EH (cell line): ENCODE measurements around the gene USO1.
"Not testable (repeated sequence)": the region's sequence is repeated elsewhere in the genome, so short reads cannot be mapped to it uniquely, and the experiment has no call there.

Source experiments
- DNase-seq: peaks from one replicate; pipeline ENCODE4 v3.0.0-alpha.2; 2015; ENCODE audit warnings: low read depth

The USO1 gene

DNA sequence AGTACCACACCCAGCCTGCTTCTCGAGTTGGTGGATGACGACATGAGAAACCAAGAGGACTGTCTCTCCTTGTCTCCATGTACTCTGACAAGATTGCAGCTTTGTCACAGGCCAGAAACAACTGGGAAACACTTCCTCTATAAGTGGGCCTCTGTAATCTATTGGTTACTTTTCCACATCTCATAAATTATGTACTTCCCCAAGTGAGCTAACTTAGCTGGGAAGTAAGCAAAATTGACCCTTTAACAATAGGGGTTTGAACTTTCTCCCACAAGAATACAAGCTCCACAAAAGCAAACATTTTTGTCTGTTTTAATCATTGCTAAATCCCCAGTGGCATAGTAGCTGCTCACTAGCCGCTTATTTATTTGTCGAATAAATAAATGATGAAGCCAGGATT, 14.1 kb upstream of the USO1 start:
- DNase-seq = no peak

DNA sequence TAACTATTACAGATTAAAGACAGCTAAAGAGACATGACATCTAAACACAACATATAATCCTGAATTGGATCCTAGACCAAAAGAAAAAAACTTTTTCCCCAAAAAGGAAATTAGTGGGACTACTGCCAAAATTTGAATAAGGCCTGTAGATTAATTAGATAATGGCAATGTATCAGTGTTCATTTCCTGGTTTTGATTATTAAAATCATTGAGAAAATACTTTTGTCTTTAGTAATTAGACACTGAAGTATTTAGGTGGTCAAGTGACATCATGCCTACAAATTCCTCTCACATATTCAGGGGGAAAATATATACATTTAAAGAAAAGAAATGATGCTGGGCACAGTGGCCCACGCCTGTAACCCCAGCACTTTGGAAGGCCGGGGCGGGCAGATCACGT, 10.4 kb upstream of the USO1 start:
- peak; percentile 31 for DNase-seq

GRCh38 chr4:75714704-75715103, 9.7 kb upstream of the USO1 start:
- DNase-seq = peak; percentile 39

- peak; percentile 73 for DNase-seq
Measured at GRCh38 chr4:75715105-75715799, 9.1 kb upstream of the USO1 start.

- not testable (repeated sequence) for DNase-seq
Measured at GRCh38 chr4:75716054-75716453, 8.3 kb upstream of the USO1 start.

- no peak for DNase-seq
Measured at GRCh38 chr4:75717408-75717807, 7.0 kb upstream of the USO1 start.

DNA sequence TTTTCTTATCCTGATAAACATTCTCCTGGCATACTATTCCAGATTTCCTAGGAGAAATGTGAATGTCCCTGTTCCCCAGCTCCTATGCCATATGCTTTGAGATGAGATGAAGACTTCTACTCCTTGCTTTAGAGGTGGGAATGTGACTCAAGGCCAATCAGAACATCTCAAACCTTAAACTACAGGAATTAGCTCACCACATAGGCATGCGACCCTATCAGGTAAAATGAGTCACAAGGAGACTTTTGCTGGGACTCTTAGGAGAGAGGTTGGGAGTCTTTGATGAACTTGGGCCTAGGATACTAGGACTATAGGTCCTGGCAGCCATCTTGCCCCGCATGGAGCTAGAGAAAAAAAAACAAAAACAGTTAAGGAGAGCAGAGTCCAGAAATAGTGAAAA, 5.8 kb upstream of the USO1 start:
- no peak for DNase-seq

DNA sequence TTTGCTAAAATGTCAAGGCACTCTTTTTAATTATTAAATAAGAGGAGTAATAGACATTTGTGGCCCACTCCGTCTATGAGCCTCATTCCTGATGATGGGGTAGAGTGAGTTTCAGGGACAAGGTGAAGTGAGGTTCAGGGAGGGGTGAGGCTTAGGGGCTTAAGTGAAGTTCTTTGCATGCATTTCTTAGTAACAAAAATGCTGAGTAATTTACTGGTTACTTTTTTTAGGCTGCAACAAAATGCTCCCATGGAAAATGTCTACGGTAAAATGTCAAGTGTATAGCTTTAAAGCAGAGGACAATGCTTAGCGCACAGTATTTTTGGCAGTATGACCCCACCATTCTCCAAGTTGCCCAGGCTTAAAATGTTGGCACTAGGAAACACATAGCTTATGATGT, 2.0 kb upstream of the USO1 start:
- no peak for DNase-seq

- peak; percentile 61 for DNase-seq
Measured at GRCh38 chr4:75723163-75724065, 963 bp upstream of the USO1 start.

DNA sequence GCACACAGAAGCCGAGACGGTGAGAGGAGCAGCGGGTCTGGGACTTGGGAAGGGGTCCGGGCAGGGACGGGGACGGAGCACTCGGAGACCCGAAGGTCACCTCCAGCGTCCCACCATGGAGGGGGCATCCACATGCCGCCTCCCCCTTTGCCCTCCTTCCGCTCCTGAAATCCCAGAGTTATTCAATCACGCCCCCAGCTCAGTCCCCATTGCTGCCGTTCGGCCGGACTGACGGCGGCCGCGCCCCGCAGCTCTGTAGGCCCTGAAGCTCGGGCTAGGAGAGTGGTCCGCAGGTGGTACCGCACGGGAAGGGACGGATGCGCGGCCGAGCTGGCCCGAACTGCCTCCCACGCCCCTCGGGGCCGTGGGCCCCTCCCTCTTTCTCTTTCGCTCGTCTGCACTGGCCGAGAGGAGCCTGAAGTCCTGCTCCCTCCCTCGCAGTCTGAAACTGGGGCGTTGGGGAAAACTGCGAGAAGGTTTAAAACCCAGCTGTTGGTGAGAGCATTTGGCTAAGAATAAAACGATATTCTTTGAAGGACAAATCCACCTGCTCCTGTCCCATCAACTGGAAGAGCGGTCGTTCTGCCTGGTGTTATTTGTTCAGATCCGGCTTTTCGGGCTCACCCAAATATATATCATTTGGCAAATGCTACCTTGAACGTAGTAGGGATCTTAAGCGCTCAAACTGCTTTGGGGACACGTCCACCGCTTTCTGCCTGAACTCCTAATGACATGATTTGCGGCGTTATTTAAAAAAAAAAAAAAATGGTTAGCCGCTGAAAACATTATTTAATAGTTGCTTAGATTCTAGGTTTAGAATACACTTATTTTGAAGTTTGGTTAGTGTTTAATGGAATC, 719 bp downstream of the USO1 start:
- peak; percentile 84 for DNase-seq

- not testable (repeated sequence) for DNase-seq
Measured at GRCh38 chr4:75725942-75726538, 1.7 kb downstream of the USO1 start.

DNA sequence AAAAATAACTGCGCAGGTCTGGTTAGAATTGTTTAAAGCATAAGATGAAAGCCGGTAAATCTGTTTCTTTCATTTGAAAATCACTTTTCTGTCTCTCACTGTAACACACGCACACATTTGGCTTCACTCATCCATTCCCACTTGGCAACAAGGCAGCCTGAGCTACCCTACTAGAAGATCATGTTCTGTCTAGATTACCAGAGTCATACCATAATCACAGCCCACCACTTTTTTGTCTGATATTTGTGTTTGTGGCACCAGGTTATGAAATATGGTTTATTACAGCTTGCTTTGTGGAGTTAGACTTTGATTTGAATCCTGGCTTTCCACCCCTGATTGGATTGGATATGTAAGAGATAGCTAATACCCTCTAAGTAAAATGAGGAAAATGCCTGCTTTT, 2.2 kb downstream of the USO1 start:
- no peak for DNase-seq

- DNase-seq = no peak
Measured at GRCh38 chr4:75727073-75727472, 2.7 kb downstream of the USO1 start.

DNA sequence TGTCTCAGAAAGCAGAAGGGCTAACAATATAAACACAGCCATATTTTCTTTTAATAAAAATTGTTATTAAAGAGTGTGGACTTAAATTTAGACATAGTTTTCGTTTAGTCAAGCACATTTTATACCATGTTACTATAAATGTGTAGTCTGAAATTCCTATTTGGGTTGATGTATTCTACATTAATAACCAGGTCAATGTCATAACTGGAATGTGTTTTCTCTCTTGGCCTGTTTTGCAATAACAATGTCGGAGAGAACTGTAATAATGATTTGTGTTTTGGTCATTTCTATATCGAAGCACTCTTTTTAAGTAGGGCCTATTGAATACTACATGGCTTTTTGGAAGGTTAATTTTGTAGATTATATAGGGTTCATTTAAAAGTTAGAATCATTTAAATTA, 5.5 kb downstream of the USO1 start:
- no peak for DNase-seq

DNA sequence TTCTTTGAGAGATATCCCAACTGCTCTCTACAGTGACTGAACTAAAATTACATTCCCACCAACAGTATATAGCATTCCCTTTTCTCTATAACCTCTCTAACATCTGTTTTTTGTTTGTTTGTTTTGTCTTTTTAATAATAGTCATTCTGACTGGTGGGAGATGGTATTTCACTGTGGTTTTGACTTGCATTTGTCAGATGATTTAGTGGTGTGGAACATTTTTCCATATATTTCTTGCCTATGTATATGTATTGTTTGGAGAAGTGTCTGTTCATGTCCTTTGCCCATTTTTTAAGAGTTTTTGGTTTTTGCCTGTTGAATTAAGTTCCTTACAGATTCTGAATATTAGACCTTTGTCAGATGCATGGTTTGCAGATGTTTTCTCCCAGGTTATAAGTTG, 9.0 kb downstream of the USO1 start:
- DNase-seq = peak; percentile 62

DNA sequence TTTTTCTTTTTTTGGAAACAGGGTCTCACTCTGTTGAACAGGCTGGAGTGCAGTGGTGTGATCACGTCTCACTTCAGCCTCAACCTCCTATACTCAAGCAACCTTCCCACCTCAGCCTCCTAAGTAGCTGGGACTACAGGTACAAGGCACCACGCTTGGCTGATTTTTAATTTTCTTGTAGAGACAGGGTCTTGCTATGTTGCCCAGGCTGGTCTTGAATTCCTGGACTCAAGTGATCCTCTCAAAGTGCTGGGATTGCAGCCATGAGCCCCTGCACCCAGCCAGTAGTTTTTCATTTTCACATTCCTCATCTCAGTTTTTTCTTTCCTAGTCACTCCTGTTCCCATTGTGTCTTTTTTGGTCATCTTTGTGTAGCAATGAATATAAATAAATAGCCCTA, 11.1 kb downstream of the USO1 start:
- no peak for DNase-seq

GRCh38 chr4:75736862-75737261, 12.5 kb downstream of the USO1 start:
- DNase-seq = no peak

DNA sequence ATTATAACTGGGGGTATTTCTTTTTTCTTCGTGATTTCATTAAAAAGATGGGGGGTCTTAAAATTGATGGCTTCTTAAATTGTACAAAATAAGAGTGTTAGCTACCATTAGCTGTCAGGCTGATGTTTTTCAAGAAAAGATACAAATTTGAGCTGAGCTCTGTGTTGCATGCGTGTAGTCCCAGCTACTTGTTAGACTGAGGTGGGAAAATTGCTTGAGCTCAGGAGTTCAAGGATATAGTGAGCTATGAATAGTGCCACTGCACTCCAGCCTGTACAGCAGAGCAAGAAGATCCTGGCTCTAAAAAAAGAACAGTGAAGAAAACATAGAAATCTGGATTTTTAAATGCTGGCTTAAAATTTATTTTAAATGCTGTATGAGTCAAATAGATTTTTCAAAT, 13.0 kb downstream of the USO1 start:
- DNase-seq = no peak

- no peak for DNase-seq
Measured at GRCh38 chr4:75741027-75741426, 16.6 kb downstream of the USO1 start.

DNA sequence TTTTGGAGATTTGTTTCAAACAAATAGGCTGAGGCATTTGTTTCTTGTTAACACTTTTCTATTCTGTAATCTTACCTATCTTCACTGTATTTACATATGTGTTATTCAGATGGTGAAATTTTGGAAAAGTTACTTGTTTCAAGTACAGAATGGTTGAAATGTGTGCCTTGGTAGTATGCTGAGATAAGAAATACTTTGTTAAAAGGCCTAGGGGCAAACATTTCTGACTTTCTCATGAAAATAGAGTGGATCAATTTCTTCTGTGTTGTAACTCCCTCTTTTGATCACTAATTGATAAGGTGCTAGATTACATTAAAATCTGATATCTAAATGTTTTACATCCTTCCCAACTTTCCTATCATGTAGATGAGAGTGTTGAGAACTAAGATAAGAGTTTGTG, 18.1 kb downstream of the USO1 start:
- DNase-seq = no peak

GRCh38 chr4:75745161-75745560, 20.8 kb downstream of the USO1 start:
- DNase-seq = peak; percentile 64

DNA sequence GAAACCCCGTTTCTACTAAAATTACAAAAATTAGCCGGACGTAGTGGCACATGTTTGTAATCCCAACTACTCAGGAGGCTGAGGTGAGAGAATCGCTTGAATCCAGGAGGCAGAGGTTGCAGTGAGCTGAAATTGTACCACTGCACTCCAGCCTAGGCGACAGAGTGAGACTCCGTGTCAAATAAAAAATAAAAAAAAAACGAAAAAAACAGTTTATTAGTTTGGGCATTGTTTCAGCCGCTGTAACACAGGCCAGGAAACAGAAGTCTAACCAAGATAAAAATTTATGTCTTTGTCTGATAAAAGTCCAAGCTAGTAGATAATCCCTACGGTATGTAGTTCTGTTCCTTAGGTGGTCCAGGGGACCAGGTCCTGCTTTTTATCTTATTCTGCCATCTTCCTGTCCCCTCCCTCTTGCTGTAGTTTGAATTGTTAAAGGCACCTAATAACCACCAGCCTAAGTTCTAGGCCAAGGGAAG, 21.4 kb downstream of the USO1 start:
- no peak for DNase-seq
